ENCODE data around the gene HRH4.

The HRH4 gene

GRCh38 chr18:24462838-24463775 is 2.7 kb downstream of the HRH4 start:
- TF ChIP-seq CTCF (IDR thresholded peaks at IDR 0.05; ENCODE audit: low read depth, low read length) (no peak), EZH2phosphoT487 (IDR thresholded peaks at IDR 0.05; ENCODE audit: low read depth) (no peak)
- Histone ChIP-seq H3K27me3 (ENCODE audit: low read depth, low read length) (no peaks in the 10 kb centered on the region), H4K20me1 (ENCODE audit: insufficient read depth, low read length) (no peaks in the 10 kb centered on the region), H3K9me3 (ENCODE audit: insufficient read depth, low read length) (no peaks in the 10 kb centered on the region), H3K79me2 (ENCODE audit: low read length) (no peaks in the 10 kb centered on the region), H3K9ac (ENCODE audit: low read length) (no peak overlapping the region), H3K27ac (ENCODE audit: low read length) (no peak overlapping the region), H3K36me3 (replicated peaks; ENCODE audit: low read depth, low read length) (no peaks in the 10 kb centered on the region), H3K4me2 (ENCODE audit: low read length) (no peak overlapping the region), H3K4me1 (ENCODE audit: low read length) (peaks cover 12% of the 10 kb centered on the region), H2AFZ (ENCODE audit: low read depth, low read length) (no peak overlapping the region), H3K4me3 (ENCODE audit: low read length) (no peak overlapping the region)

GRCh38 chr18:24465486-24465885 is 5.0 kb downstream of the HRH4 start:
- Histone ChIP-seq H3K79me2 (ENCODE audit: low read length) (no peaks in the 10 kb centered on the region), H3K9ac (ENCODE audit: low read length) (no peak overlapping the region), H3K36me3 (replicated peaks; ENCODE audit: low read depth, low read length) (no peaks in the 10 kb centered on the region), H3K4me1 (ENCODE audit: low read length) (peaks cover 12% of the 10 kb centered on the region), H3K4me3 (ENCODE audit: low read length) (no peak overlapping the region), H2AFZ (ENCODE audit: low read depth, low read length) (no peak overlapping the region), H3K9me3 (ENCODE audit: insufficient read depth, low read length) (no peaks in the 10 kb centered on the region), H4K20me1 (ENCODE audit: insufficient read depth, low read length) (no peaks in the 10 kb centered on the region), H3K27ac (ENCODE audit: low read length) (no peak overlapping the region), H3K4me2 (ENCODE audit: low read length) (no peak overlapping the region), H3K27me3 (ENCODE audit: low read depth, low read length) (no peaks in the 10 kb centered on the region)
- TF ChIP-seq EZH2phosphoT487 (IDR thresholded peaks at IDR 0.05; ENCODE audit: low read depth) (no peak), CTCF (IDR thresholded peaks at IDR 0.05; ENCODE audit: low read depth, low read length) (no peak)

GRCh38 chr18:24466771-24467170 is 6.3 kb downstream of the HRH4 start:
- H3K9ac ChIP-seq (ENCODE audit: low read length): no peak overlapping the region
- no peaks in the 10 kb centered on the region for H3K27me3 ChIP-seq (ENCODE audit: low read depth, low read length)
- H3K4me1 ChIP-seq (ENCODE audit: low read length): peaks cover 12% of the 10 kb centered on the region
- TF ChIP-seq EZH2phosphoT487 (IDR thresholded peaks at IDR 0.05; ENCODE audit: low read depth) (no peak), CTCF (IDR thresholded peaks at IDR 0.05; ENCODE audit: low read depth, low read length) (no peak)
- H3K4me2 ChIP-seq (ENCODE audit: low read length): no peak overlapping the region
- no peaks in the 10 kb centered on the region for H3K36me3 ChIP-seq (replicated peaks; ENCODE audit: low read depth, low read length)
- H4K20me1 ChIP-seq (ENCODE audit: insufficient read depth, low read length): no peaks in the 10 kb centered on the region
- H3K79me2 ChIP-seq (ENCODE audit: low read length): no peaks in the 10 kb centered on the region
- no peak overlapping the region for H2AFZ ChIP-seq (ENCODE audit: low read depth, low read length)
- no peaks in the 10 kb centered on the region for H3K9me3 ChIP-seq (ENCODE audit: insufficient read depth, low read length)
- no peak overlapping the region for H3K4me3 ChIP-seq (ENCODE audit: low read length)
- no peak overlapping the region for H3K27ac ChIP-seq (ENCODE audit: low read length)

GRCh38 chr18:24470022-24470618 is 9.7 kb downstream of the HRH4 start:
- TF ChIP-seq CTCF (IDR thresholded peaks at IDR 0.05; ENCODE audit: low read depth, low read length) (no peak), EZH2phosphoT487 (IDR thresholded peaks at IDR 0.05; ENCODE audit: low read depth) (no peak)
- Histone ChIP-seq H2AFZ (ENCODE audit: low read depth, low read length) (no peak overlapping the region), H3K4me1 (ENCODE audit: low read length) (peaks cover 12% of the 10 kb centered on the region), H3K36me3 (replicated peaks; ENCODE audit: low read depth, low read length) (no peaks in the 10 kb centered on the region), H3K9ac (ENCODE audit: low read length) (no peak overlapping the region), H3K27ac (ENCODE audit: low read length) (no peak overlapping the region), H4K20me1 (ENCODE audit: insufficient read depth, low read length) (no peaks in the 10 kb centered on the region), H3K27me3 (ENCODE audit: low read depth, low read length) (no peaks in the 10 kb centered on the region), H3K4me3 (ENCODE audit: low read length) (no peak overlapping the region), H3K79me2 (ENCODE audit: low read length) (no peaks in the 10 kb centered on the region), H3K9me3 (ENCODE audit: insufficient read depth, low read length) (no peaks in the 10 kb centered on the region), H3K4me2 (ENCODE audit: low read length) (no peak overlapping the region)

Data from OCI-LY3 (cell line).